Epithelial cell of esophagus (primary cell): Measurements from ENCODE around the gene FAP.

Experiments
- DNase-seq: peaks from one replicate; pipeline ENCODE4 v3.0.0; 2010; ENCODE audit warnings: low read depth
- H3K4me3 ChIP-seq: 2 replicates; pipeline ENCODE4 v1.5.1; 2011; ENCODE audit warnings: mild to moderate bottlenecking, low read length, control low read depth
- TF ChIP-seq, protein P1 (sequence below): IDR thresholded peaks from 2 replicates; pipeline ENCODE4 v1.5.1; 2011; ENCODE audit warnings: low read depth, mild to moderate bottlenecking, low read length, control low read depth, inconsistent platforms; ENCODE audit not compliant: insufficient read depth; ENCODE audit errors: missing control alignments

FAP gene

DNA sequence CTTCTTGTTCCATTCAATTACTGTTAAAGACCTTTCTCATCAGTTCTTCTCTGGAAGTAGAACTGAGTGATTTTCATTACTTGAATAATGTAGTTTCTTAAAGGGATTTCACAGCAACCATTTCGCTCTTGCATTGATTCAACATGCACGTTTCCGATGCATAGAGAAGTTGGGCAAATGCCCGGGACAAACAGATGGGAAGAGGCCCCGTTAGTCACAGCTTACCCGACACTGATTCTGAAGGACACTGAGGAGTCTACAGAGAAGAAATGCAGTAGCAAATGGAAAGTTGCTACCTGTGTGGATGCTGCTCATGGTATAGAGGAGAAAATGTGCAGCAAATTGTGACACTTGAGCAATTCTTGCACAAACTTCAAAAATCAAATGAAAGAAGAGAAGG is 58.9 kb downstream of the FAP start:
- no peak overlapping the region for H3K4me3 ChIP-seq
- DNase-seq, result no peak
- TF ChIP-seq, protein P1, sequence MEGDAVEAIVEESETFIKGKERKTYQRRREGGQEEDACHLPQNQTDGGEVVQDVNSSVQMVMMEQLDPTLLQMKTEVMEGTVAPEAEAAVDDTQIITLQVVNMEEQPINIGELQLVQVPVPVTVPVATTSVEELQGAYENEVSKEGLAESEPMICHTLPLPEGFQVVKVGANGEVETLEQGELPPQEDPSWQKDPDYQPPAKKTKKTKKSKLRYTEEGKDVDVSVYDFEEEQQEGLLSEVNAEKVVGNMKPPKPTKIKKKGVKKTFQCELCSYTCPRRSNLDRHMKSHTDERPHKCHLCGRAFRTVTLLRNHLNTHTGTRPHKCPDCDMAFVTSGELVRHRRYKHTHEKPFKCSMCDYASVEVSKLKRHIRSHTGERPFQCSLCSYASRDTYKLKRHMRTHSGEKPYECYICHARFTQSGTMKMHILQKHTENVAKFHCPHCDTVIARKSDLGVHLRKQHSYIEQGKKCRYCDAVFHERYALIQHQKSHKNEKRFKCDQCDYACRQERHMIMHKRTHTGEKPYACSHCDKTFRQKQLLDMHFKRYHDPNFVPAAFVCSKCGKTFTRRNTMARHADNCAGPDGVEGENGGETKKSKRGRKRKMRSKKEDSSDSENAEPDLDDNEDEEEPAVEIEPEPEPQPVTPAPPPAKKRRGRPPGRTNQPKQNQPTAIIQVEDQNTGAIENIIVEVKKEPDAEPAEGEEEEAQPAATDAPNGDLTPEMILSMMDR, result no peak

GRCh38 chr2:162182395-162182794 is 60.9 kb downstream of the FAP start:
- TF ChIP-seq, protein P1, result no peak
- no peak for DNase-seq
- no peak overlapping the region for H3K4me3 ChIP-seq

DNA sequence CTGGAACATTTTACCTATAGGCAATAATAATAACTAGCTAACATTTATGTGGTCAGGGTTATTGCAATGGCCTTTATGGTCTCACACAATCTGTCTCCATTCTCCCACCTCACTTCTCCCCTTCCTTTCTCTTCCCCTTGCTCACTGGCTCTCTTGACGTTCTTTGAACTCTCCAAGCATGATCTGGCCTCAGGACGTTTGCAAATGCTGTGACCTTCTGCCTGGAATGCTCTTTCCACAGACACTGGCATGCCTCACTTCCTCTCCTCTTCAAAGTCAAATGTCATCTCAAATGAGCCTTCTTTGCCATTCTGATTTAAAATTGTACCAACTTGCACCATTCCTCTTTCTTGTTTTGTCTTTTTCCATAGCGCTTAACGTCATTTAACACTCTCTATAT is 65.9 kb downstream of the FAP start:
- DNase-seq, result no peak
- H3K4me3 ChIP-seq, result no peak overlapping the region
- TF ChIP-seq, protein P1, result no peak

GRCh38 chr2:162175714-162176113 is 67.5 kb downstream of the FAP start:
- DNase-seq, result no peak
- TF ChIP-seq, protein P1, result no peak

GRCh38 chr2:162174746-162175145 is 68.5 kb downstream of the FAP start:
- TF ChIP-seq, protein P1, result no peak
- peak; percentile 9 for DNase-seq
- H3K4me3 ChIP-seq, result no peak overlapping the region

More at GRCh38 chr2:162175714-162176113, 67.5 kb downstream of the FAP start:
- no peak overlapping the region for H3K4me3 ChIP-seq

DNA sequence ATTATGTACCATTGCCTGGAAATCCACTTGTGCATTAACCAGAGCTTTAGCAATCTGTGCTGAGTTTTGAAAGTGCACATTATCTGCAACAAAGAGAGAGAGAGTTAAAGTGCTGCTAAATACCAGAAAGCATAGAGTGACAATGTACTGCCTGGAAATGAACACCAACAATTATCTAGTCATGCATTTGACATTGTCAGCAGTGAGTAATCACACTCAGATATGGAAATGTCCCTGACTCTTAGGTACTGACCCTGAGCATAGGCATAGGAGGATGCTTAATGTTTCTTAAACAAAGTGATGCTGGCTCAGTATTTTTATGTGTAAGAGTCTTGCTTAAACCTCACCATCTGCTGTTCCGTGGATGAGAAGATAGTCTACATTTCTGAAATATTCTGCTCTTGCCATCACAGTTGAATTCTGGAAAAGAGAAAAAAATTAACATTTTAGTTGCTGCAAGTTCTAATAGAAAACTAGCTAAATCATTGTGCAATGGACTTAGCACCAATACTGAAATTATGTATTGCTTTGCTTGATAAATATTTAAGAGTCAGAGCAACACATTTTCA is 70.4 kb downstream of the FAP start:
- no peak for DNase-seq
- H3K4me3 ChIP-seq, result no peak overlapping the region
- TF ChIP-seq, protein P1, result no peak

DNA sequence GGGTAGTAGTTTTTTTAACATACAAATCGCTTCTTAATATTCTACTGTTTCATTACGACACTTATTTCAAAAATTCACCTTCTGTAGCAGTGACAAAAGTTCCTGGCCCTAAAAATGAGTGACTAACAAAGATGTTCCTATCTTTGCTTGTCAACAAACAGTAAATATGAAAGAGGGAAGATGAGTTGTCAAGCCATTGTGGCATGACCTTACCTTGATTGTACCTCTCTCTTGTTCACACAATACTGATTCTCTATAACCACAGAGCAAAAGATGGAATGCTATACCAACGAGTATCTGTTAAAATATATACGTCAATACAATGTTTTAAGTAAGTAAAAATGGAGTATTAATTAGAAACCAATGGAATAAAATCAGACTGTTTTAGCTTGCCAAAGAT is 76.5 kb downstream of the FAP start:
- TF ChIP-seq, protein P1, result no peak
- H3K4me3 ChIP-seq, result no peak overlapping the region
- no peak for DNase-seq
